ENCODE results near the gene NDST1. TPM values are rescaled to one million over a fixed set of nuclear protein-coding genes. Genes with fewer than 3 reads are reported as not detected.

The NDST1 gene
- total RNA-seq, 1 donor: 104 TPM

- no peak for DNase-seq (ENCODE audit: insufficient read length, low spot score, missing footprints)
- Histone ChIP-seq H3K4me1 (ENCODE audit: insufficient read depth, low read length) (no peaks in the 10 kb centered on the region), H3K27me3 (ENCODE audit: insufficient read depth, low read length) (peaks cover 6% of the 10 kb centered on the region), H3K9me3 (ENCODE audit: low read depth, low read length) (no peaks in the 10 kb centered on the region), H2AFZ (ENCODE audit: low read length) (no peak overlapping the region), H4K20me1 (ENCODE audit: insufficient read depth, low read length) (no peaks in the 10 kb centered on the region), H3K27ac (ENCODE audit: low read depth, low read length) (no peak overlapping the region), H3K4me3 (ENCODE audit: insufficient read depth, low read length) (no peak overlapping the region), H3K79me2 (ENCODE audit: insufficient read depth, low read length) (no peaks in the 10 kb centered on the region), H3K36me3 (ENCODE audit: insufficient read depth, low read length) (no peaks in the 10 kb centered on the region), H3K4me2 (ENCODE audit: insufficient read depth, low read length) (no peak overlapping the region)
- TF ChIP-seq CTCF (IDR thresholded peaks at IDR 0.05; ENCODE audit: extremely low read depth, low read depth, low read length): no peak
Observed at GRCh38 chr5:150576449-150576949, 68.6 kb downstream of the NDST1 start.

GRCh38 chr5:150577378-150578139 is 69.6 kb downstream of the NDST1 start:
- Histone ChIP-seq H2AFZ (ENCODE audit: low read length) (no peak overlapping the region), H3K36me3 (ENCODE audit: insufficient read depth, low read length) (no peaks in the 10 kb centered on the region), H3K27ac (ENCODE audit: low read depth, low read length) (no peak overlapping the region), H3K79me2 (ENCODE audit: insufficient read depth, low read length) (no peaks in the 10 kb centered on the region), H3K9me3 (ENCODE audit: low read depth, low read length) (no peaks in the 10 kb centered on the region), H3K4me3 (ENCODE audit: insufficient read depth, low read length) (no peak overlapping the region), H3K4me2 (ENCODE audit: insufficient read depth, low read length) (no peak overlapping the region), H4K20me1 (ENCODE audit: insufficient read depth, low read length) (no peaks in the 10 kb centered on the region), H3K27me3 (ENCODE audit: insufficient read depth, low read length) (peaks cover 10% of the 10 kb centered on the region), H3K4me1 (ENCODE audit: insufficient read depth, low read length) (no peaks in the 10 kb centered on the region)
- no peak for TF ChIP-seq CTCF (IDR thresholded peaks at IDR 0.05; ENCODE audit: extremely low read depth, low read depth, low read length)
- DNase-seq (ENCODE audit: insufficient read length, low spot score, missing footprints): no peak

- H3K4me3 ChIP-seq (ENCODE audit: insufficient read depth, low read length): no peak overlapping the region
- H3K36me3 ChIP-seq (ENCODE audit: insufficient read depth, low read length): no peaks in the 10 kb centered on the region
- H4K20me1 ChIP-seq (ENCODE audit: insufficient read depth, low read length): no peaks in the 10 kb centered on the region
- DNase-seq (ENCODE audit: insufficient read length, low spot score, missing footprints): no peak
- H2AFZ ChIP-seq (ENCODE audit: low read length): no peak overlapping the region
- no peaks in the 10 kb centered on the region for H3K4me1 ChIP-seq (ENCODE audit: insufficient read depth, low read length)
- H3K4me2 ChIP-seq (ENCODE audit: insufficient read depth, low read length): no peak overlapping the region
- no peaks in the 10 kb centered on the region for H3K9me3 ChIP-seq (ENCODE audit: low read depth, low read length)
- H3K27me3 ChIP-seq (ENCODE audit: insufficient read depth, low read length): peaks cover 10% of the 10 kb centered on the region
- H3K79me2 ChIP-seq (ENCODE audit: insufficient read depth, low read length): no peaks in the 10 kb centered on the region
- H3K27ac ChIP-seq (ENCODE audit: low read depth, low read length): no peak overlapping the region
- no peak for TF ChIP-seq CTCF (IDR thresholded peaks at IDR 0.05; ENCODE audit: extremely low read depth, low read depth, low read length)
Observed at GRCh38 chr5:150578781-150579461, 71.0 kb downstream of the NDST1 start.

Measured in osteoblast (primary cell).